Measurements from ENCODE around the gene PITPNM1. TPM values are rescaled to one million over a fixed set of nuclear protein-coding genes. Genes with fewer than 3 reads are reported as not detected.

PITPNM1 gene
- total RNA-seq, 5 donors from 2014 or later (not counting 1 experiment from before 2014, with no cell fraction given): 74.2 to 167 (median 149) TPM

GRCh38 chr11:67468759-67469507 is 36.2 kb downstream of the PITPNM1 start, which contains the start of gene TMEM134:
TSS of gene TMEM134 (minus strand) at chr11:67469251. CDS start at chr11:67469192, 59 bp downstream.
- H3K4me1 ChIP-seq (ENCODE audit: control insufficient read depth in 1 of 2, extremely low read depth in 1 of 2, insufficient read depth in 2 of 2, low read length in 2 of 2): peaks cover 11 to 55% of the 10 kb centered on the region in 2 experiments
- ChIA-PET POLR2A (interaction anchor here (0.6 to 1.3 kb wide), 2 partner anchors 32 to 146 kb away, joined by 3 to 4 read pairs; no protein-coding TSS in a partner anchor), CTCF (interaction anchor here in 1 of 2 donors (0.7 to 1.5 kb wide), 3 partner anchors 32 to 85 kb away, joined by 4 to 10 read pairs (median 7); partner anchors contain the start of genes PPP1CA and PTPRCAP)
- H3K4me3 Mint-ChIP-seq: peak within 1 kb of the TSS; percentile 83 to 88 (median 87)
- H3K9me3 Mint-ChIP-seq: no peaks in the 10 kb centered on the region
- WGBS (ENCODE audit: insufficient coverage): under 1% methylated on average over 76 of the region's 76 CpGs
- no peaks in the 10 kb centered on the region for H3K27me3 ChIP-seq (replicated peaks in 1 of 2; ENCODE audit: control insufficient read depth in 2 of 2, extremely low read depth in 1 of 2, insufficient read depth in 2 of 2, low read length in 1 of 2)
- peaks cover 32 to 44% (median 36%) of the 10 kb centered on the region in 3 donors for H3K4me1 Mint-ChIP-seq
- H3K27me3 Mint-ChIP-seq: no peaks in the 10 kb centered on the region
- peak; percentile 81 to 95 (median 88) for DNase-seq
- H3K4me3 ChIP-seq (ENCODE audit: control insufficient read depth in 1 of 2, extremely low read depth in 1 of 2, low read length in 1 of 2): peak within 1 kb of the TSS; percentile 80 to 84
- peak within 1 kb of the TSS; percentile 89 to 93 for H3K27ac Mint-ChIP-seq
- ATAC-seq (replicated peaks in 1 of 4): peak; percentile 73 to 79 (median 78)
- peaks cover 4 to 7% of the 10 kb centered on the region in 2 donors for H3K36me3 ChIP-seq (ENCODE audit: control insufficient read depth in 2 of 2, extremely low read depth in 1 of 2, insufficient read depth in 1 of 2, low read length in 1 of 2)
- H3K9me3 ChIP-seq: no peaks in the 10 kb centered on the region
- peak within 1 kb of the TSS; percentile 67 for H3K27ac ChIP-seq (ENCODE audit: low read length)
- no peaks in the 10 kb centered on the region for H3K36me3 Mint-ChIP-seq

- Histone ChIP-seq H3K36me3 (ENCODE audit: control insufficient read depth in 2 of 2, extremely low read depth in 1 of 2, insufficient read depth in 1 of 2, low read length in 1 of 2) (peaks cover 4 to 7% of the 10 kb centered on the region in 2 donors), H3K9me3 (no peaks in the 10 kb centered on the region), H3K27me3 (replicated peaks in 1 of 2; ENCODE audit: control insufficient read depth in 2 of 2, extremely low read depth in 1 of 2, insufficient read depth in 2 of 2, low read length in 1 of 2) (no peaks in the 10 kb centered on the region), H3K27ac (ENCODE audit: low read length) (peak overlapping the region; percentile 56), H3K4me1 (ENCODE audit: control insufficient read depth in 1 of 2, extremely low read depth in 1 of 2, insufficient read depth in 2 of 2, low read length in 2 of 2) (peaks cover 11 to 61% of the 10 kb centered on the region in 2 experiments), H3K4me3 (ENCODE audit: control insufficient read depth in 1 of 2, extremely low read depth in 1 of 2, low read length in 1 of 2) (peak overlapping the region; percentile 80 to 84)
- H3K36me3 Mint-ChIP-seq: no peaks in the 10 kb centered on the region
- CTCF ChIA-PET: interaction anchor here in 1 of 2 donors (0.5 to 1.5 kb wide), 3 partner anchors 13 to 67 kb away, joined by 3 to 10 read pairs (median 7); partner anchors contain the start of genes PPP1CA and PTPRCAP
- peaks cover 32 to 44% (median 36%) of the 10 kb centered on the region in 3 donors for H3K4me1 Mint-ChIP-seq
- H3K4me3 Mint-ChIP-seq: peak overlapping the region; percentile 83 to 88 (median 87)
- POLR2A ChIA-PET: interaction anchor here (0.6 to 1.3 kb wide), 3 partner anchors 28 to 145 kb away, joined by 3 to 4 read pairs (median 3); no protein-coding TSS in a partner anchor
- 12% methylated on average over 6 of the region's 6 CpGs for WGBS (ENCODE audit: insufficient coverage)
- H3K27ac Mint-ChIP-seq: peak overlapping the region; percentile 89 to 93
- no peaks in the 10 kb centered on the region for H3K27me3 Mint-ChIP-seq
- DNase-seq: peak in 2 of 35 experiments; percentile 16 to 34
- H3K9me3 Mint-ChIP-seq: no peaks in the 10 kb centered on the region
- ATAC-seq (replicated peaks in 1 of 4): peak in 2 of 4 experiments; percentile 4 to 6
These were observed 36.8 kb downstream of the PITPNM1 start for GRCh38 chr11:67468456-67468758.

DNA sequence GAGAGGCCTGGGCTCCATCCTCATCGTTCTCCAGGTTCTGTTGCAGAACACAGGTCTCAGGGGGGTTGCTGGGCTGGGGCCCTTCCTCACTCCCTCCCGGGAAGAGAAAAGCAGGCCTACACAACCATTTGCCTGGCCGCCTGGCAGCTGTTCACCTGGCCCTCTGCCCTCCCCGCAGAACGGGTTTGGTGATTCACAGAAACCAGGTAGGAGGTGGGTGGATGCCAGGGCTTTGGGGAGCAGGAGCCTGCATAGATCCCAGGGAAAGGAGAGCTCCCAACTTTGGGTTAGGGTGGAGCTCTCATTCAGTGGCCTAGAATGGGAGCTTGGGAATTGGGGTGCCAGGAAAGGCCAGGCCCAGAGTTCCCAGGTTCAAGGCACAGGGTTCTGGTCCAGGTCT is 37.1 kb downstream of the PITPNM1 start:
- Mint-ChIP-seq H3K4me3 (peak overlapping the region; percentile 83 to 88 (median 87)), H3K4me1 (peaks cover 32 to 44% (median 36%) of the 10 kb centered on the region in 3 donors), H3K9me3 (no peaks in the 10 kb centered on the region), H3K27ac (peak overlapping the region; percentile 89 to 93), H3K27me3 (no peaks in the 10 kb centered on the region), H3K36me3 (no peaks in the 10 kb centered on the region)
- ChIA-PET POLR2A (interaction anchor here (0.6 to 1.3 kb wide), 2 partner anchors 27 to 31 kb away, joined by 3 to 4 read pairs; no protein-coding TSS in a partner anchor), CTCF (interaction anchor here in 1 of 2 donors (0.5 to 1.5 kb wide), 3 partner anchors 14 to 66 kb away, joined by 3 to 10 read pairs (median 7); partner anchors contain the start of genes PPP1CA and PTPRCAP)
- Histone ChIP-seq H3K4me3 (ENCODE audit: control insufficient read depth in 1 of 2, extremely low read depth in 1 of 2, low read length in 1 of 2) (peak overlapping the region; percentile 80 to 84), H3K27ac (ENCODE audit: low read length) (peak overlapping the region; percentile 56), H3K27me3 (replicated peaks in 1 of 2; ENCODE audit: control insufficient read depth in 2 of 2, extremely low read depth in 1 of 2, insufficient read depth in 2 of 2, low read length in 1 of 2) (no peaks in the 10 kb centered on the region), H3K9me3 (no peaks in the 10 kb centered on the region), H3K36me3 (ENCODE audit: control insufficient read depth in 2 of 2, extremely low read depth in 1 of 2, insufficient read depth in 1 of 2, low read length in 1 of 2) (peaks cover 4 to 7% of the 10 kb centered on the region in 2 donors), H3K4me1 (ENCODE audit: control insufficient read depth in 1 of 2, extremely low read depth in 1 of 2, insufficient read depth in 2 of 2, low read length in 2 of 2) (peaks cover 11 to 63% of the 10 kb centered on the region in 2 experiments)
- DNase-seq (no peak), ATAC-seq (replicated peaks in 1 of 4) (no peak)
- WGBS (ENCODE audit: insufficient coverage): 50% methylated on average over 3 of the region's 5 CpGs

- H3K9me3 Mint-ChIP-seq: no peaks in the 10 kb centered on the region
- Histone ChIP-seq H3K27me3 (replicated peaks in 1 of 2; ENCODE audit: control insufficient read depth in 2 of 2, extremely low read depth in 1 of 2, insufficient read depth in 2 of 2, low read length in 1 of 2) (no peaks in the 10 kb centered on the region), H3K27ac (ENCODE audit: low read length) (no peak overlapping the region), H3K4me3 (ENCODE audit: control insufficient read depth in 1 of 2, extremely low read depth in 1 of 2, low read length in 1 of 2) (no peak overlapping the region), H3K36me3 (ENCODE audit: control insufficient read depth in 2 of 2, extremely low read depth in 1 of 2, insufficient read depth in 1 of 2, low read length in 1 of 2) (peaks cover 4 to 7% of the 10 kb centered on the region in 2 donors), H3K9me3 (no peaks in the 10 kb centered on the region), H3K4me1 (ENCODE audit: control insufficient read depth in 1 of 2, extremely low read depth in 1 of 2, insufficient read depth in 2 of 2, low read length in 2 of 2) (peaks cover 11 to 63% of the 10 kb centered on the region in 2 experiments)
- ChIA-PET CTCF (interaction anchor here in 1 of 2 donors (1.5 kb wide), 1 partner anchor 30 kb away, joined by 7 read pairs; the partner anchor contains the start of gene PTPRCAP), POLR2A (interaction anchor here (0.6 kb wide), 2 partner anchors 20 to 63 kb away, joined by 6 to 7 read pairs; partner anchors contain the start of gene TBC1D10C (in 1 of the 2))
- WGBS (ENCODE audit: insufficient coverage): 92% methylated on average over 8 of the region's 11 CpGs
- H3K4me3 Mint-ChIP-seq: peak overlapping the region; percentile 83 to 88 (median 87)
- DNase-seq: no peak
- H3K4me1 Mint-ChIP-seq: peaks cover 32 to 46% (median 36%) of the 10 kb centered on the region in 3 donors
- peak overlapping the region; percentile 89 to 93 for H3K27ac Mint-ChIP-seq
- ATAC-seq (replicated peaks in 1 of 4): no peak
- no peaks in the 10 kb centered on the region for H3K36me3 Mint-ChIP-seq
- no peaks in the 10 kb centered on the region for H3K27me3 Mint-ChIP-seq
These were observed 38.0 kb downstream of the PITPNM1 start for GRCh38 chr11:67466962-67467771.

GRCh38 chr11:67466367-67466766 is 38.8 kb downstream of the PITPNM1 start:
- H3K9me3 Mint-ChIP-seq: no peaks in the 10 kb centered on the region
- DNase-seq: no peak
- peaks cover 32 to 43% (median 36%) of the 10 kb centered on the region in 3 donors for H3K4me1 Mint-ChIP-seq

More at GRCh38 chr11:67466367-67466766, 38.8 kb downstream of the PITPNM1 start:
- Histone ChIP-seq H3K4me1 (ENCODE audit: control insufficient read depth in 1 of 2, extremely low read depth in 1 of 2, insufficient read depth in 2 of 2, low read length in 2 of 2) (peaks cover 11 to 63% of the 10 kb centered on the region in 2 experiments), H3K36me3 (ENCODE audit: control insufficient read depth in 2 of 2, extremely low read depth in 1 of 2, insufficient read depth in 1 of 2, low read length in 1 of 2) (peaks cover 4 to 7% of the 10 kb centered on the region in 2 donors), H3K4me3 (ENCODE audit: control insufficient read depth in 1 of 2, extremely low read depth in 1 of 2, low read length in 1 of 2) (no peak overlapping the region), H3K27ac (ENCODE audit: low read length) (no peak overlapping the region), H3K9me3 (no peaks in the 10 kb centered on the region), H3K27me3 (replicated peaks in 1 of 2; ENCODE audit: control insufficient read depth in 2 of 2, extremely low read depth in 1 of 2, insufficient read depth in 2 of 2, low read length in 1 of 2) (no peaks in the 10 kb centered on the region)
- H3K27ac Mint-ChIP-seq: peak overlapping the region; percentile 66 to 89
- 100% methylated on average over 2 of the region's 5 CpGs for WGBS (ENCODE audit: insufficient coverage)
- CTCF ChIA-PET: no interaction called here
- ATAC-seq (replicated peaks in 1 of 4): no peak
- no peaks in the 10 kb centered on the region for H3K27me3 Mint-ChIP-seq
- no peaks in the 10 kb centered on the region for H3K36me3 Mint-ChIP-seq
- POLR2A ChIA-PET: no interaction called here
- H3K4me3 Mint-ChIP-seq: peak overlapping the region in 2 of 3 donors; percentile 47 to 88
